ENCODE data around the gene GNG4. TPM values are rescaled to one million over a fixed set of nuclear protein-coding genes. Genes with fewer than 3 reads are reported as not detected.
"Not testable (repeated sequence)": the region's sequence is repeated elsewhere in the genome, so short reads cannot be mapped to it uniquely, and the experiment has no call there.

The GNG4 gene
- total and polyA plus RNA-seq, 2 donors, result 2.3 to 3.9 TPM

DNA sequence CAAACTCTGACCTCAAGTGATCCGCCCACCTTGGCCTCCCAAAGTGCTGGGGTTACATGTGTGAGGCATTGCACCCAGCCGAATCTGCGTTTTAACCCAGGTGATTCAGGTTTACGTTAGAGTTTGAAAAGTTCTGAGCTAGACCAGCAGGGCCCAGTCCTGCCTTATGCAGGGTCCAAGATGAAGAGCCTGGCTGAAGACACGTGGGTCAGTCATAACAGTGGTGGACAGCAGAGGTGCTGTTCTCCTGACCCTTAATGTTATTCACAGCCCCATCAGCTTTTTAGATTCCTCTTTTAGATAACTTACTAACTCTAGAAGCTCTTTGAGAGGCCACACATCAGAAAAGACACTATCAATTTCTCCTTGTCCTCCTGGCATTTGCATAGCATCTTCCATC is 50.0 kb downstream of the GNG4 start:
- no peak for DNase-seq (ENCODE audit: extremely low spot score)
- WGBS, result 89% methylated on average over 5 of the region's 5 CpGs

DNA sequence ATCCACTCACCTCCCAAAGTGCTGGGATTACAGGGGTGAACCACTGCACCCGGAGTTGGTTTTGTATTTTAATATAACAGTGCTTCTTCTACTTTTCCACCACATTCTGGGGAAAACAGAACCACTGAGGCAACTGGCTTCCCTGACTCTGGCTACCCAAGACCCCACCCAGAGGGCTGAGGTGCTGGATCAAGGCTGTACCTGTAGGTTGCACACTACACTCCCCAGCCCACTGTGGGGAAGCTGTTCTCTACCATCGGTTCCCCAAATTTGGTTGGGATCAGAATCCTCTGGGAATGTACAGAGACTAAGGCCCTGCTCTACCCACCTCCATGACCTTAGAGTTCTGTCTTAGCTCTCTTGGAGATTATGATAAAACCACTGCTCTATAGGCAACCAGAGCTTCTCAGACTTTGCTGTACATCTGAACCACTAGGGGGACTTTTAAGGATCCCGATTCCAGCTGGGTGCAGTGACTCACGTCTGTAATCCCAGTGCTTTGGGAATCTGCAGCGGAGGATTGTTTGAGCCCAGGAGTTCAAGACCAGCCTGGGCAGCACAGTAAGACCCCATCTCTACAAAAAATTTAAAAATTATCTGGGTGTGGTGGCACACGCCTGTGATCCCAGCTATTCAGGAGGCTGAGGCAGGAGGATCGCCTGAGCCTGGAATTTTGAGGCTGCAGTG is 51.6 kb downstream of the GNG4 start:
- H3K36me3 ChIP-seq (ENCODE audit: insufficient read depth), result no peaks in the 10 kb centered on the region
- 77% methylated on average over 7 of the region's 7 CpGs for WGBS
- DNase-seq (ENCODE audit: extremely low spot score), result no peak
- H3K27ac ChIP-seq (ENCODE audit: low read depth), result no peak overlapping the region
- no peaks in the 10 kb centered on the region for H3K4me1 ChIP-seq (ENCODE audit: insufficient read depth)
- H3K4me3 ChIP-seq (ENCODE audit: low read depth, low read length), result no peak overlapping the region

More for the DNA sequence above, 50.0 kb downstream of the GNG4 start:
- Histone ChIP-seq H3K4me3 (ENCODE audit: low read depth, low read length) (no peak overlapping the region), H3K4me1 (ENCODE audit: insufficient read depth) (no peaks in the 10 kb centered on the region), H3K36me3 (ENCODE audit: insufficient read depth) (no peaks in the 10 kb centered on the region), H3K27ac (ENCODE audit: low read depth) (no peak overlapping the region)

DNA sequence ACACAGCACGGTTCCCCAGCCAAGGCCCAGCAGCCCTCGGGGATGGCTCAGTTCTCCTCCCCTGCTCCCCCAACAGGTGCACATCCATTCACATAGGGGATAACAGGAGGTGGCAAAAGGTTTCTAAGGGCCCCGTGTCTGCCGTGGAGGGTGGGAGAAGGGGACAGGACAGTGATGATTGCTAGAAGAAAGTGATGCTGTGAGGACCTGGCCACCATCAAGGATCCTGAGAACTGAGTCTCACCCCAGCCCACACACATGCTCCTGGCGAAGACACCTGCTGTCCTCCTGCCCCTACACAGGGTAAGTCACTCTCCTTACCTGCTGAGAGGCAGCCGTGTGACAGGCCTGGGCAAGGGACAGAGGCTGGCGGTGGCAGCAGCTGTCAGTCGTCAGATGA is 54.5 kb downstream of the GNG4 start:
- Histone ChIP-seq H3K4me3 (ENCODE audit: low read depth, low read length) (no peak overlapping the region), H3K4me1 (ENCODE audit: insufficient read depth) (no peaks in the 10 kb centered on the region), H3K36me3 (ENCODE audit: insufficient read depth) (no peaks in the 10 kb centered on the region), H3K27ac (ENCODE audit: low read depth) (no peak overlapping the region)
- DNase-seq (ENCODE audit: extremely low spot score), result no peak
- WGBS, result 79% methylated on average over 8 of the region's 8 CpGs

DNA sequence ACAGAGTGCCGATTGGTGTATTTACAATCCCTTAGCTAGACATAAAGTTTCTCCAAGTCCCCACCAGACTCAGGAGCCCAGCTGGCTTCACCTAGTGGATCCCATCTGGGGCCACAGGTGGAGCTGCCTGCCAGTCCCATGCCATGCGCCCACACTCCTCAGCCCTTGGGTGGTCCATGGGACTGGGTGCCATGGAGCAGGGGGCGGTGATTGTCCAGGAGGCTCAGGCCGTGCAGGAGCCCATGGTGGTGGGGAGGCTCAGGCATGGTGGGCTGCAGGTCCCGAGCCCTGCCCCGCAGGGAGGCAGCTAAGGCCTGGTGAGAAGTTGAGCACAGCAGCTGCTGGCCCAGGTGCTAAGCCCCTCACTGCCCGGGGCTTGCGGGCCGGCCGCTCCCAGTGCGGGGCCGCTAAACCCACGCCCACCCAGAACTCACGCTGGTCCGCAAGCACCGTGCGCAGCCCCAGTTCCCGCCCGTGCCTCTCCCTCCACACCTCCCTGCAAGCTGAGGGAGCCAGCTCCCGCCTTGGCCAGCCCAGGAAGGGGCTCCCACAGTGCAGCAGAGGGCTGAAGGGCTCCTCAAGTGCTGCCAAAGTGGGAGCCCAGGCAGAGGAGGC is 55.2 kb downstream of the GNG4 start:
- DNase-seq (ENCODE audit: extremely low spot score); H3K36me3 ChIP-seq (ENCODE audit: insufficient read depth); H3K4me3 ChIP-seq (ENCODE audit: low read depth, low read length); H3K27ac ChIP-seq (ENCODE audit: low read depth); H3K4me1 ChIP-seq (ENCODE audit: insufficient read depth): not testable (repeated sequence)
- WGBS, result 96% methylated on average over 20 of the region's 20 CpGs

DNA sequence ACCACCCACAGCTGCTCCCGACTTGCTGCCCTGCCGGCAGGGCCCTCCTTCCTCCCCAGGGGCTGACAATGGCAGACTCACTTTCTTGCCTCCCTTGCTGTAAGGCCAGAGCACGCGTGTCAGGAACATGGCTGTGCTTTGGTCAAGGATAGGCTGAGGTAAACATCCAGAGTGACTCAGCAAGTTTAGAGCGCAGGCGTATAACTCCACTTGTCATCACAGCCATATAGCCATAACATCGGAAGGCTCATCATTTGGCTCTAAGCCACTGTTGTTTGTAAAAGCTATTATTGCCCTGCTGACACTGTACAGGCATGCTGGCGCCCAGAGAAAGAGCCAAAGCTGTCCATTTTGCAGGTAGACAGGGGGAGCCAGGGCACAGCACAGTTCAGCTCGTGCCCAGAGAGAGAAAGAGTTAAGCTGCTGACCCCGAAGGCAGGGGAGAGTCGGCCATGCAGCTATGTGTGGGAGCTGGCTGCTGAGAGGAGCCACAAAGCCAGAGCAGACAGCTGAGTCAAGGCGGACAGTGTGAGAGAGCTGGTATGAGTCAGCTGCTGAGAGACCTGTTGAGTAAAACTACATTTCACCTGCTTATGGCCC is 60.6 kb downstream of the GNG4 start:
- no peak for DNase-seq (ENCODE audit: extremely low spot score)
- WGBS, result 60% methylated on average over 12 of the region's 12 CpGs
- Histone ChIP-seq H3K36me3 (ENCODE audit: insufficient read depth) (no peaks in the 10 kb centered on the region), H3K4me1 (ENCODE audit: insufficient read depth) (no peaks in the 10 kb centered on the region), H3K4me3 (ENCODE audit: low read depth, low read length) (no peak overlapping the region), H3K27ac (ENCODE audit: low read depth) (no peak overlapping the region)

DNA sequence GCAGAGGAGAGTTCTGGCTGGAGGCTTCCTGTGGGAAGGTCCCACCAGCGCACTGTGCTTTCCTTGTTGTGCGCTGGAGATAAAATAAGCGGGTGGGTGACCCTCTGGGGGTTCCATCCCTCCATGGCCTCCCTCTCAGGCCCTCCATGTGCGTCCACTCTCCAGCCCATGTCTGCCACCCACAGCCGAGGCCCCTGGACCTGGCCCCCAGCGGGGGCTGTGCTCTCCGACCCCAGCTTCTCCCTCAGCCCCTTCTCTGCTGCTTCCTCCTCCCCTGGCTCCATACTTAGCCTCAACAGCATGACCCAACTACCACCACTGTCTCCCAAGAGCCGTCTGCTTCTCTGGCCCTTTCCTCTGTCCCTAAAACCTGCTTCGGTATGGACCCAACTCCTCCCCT is 61.4 kb downstream of the GNG4 start:
- no peak overlapping the region for H3K27ac ChIP-seq (ENCODE audit: low read depth)
- no peak overlapping the region for H3K4me3 ChIP-seq (ENCODE audit: low read depth, low read length)
- H3K4me1 ChIP-seq (ENCODE audit: insufficient read depth), result no peaks in the 10 kb centered on the region
- H3K36me3 ChIP-seq (ENCODE audit: insufficient read depth), result no peaks in the 10 kb centered on the region
- DNase-seq (ENCODE audit: extremely low spot score), result no peak
- 84% methylated on average over 9 of the region's 9 CpGs for whole genome bisulfite sequencing

DNA sequence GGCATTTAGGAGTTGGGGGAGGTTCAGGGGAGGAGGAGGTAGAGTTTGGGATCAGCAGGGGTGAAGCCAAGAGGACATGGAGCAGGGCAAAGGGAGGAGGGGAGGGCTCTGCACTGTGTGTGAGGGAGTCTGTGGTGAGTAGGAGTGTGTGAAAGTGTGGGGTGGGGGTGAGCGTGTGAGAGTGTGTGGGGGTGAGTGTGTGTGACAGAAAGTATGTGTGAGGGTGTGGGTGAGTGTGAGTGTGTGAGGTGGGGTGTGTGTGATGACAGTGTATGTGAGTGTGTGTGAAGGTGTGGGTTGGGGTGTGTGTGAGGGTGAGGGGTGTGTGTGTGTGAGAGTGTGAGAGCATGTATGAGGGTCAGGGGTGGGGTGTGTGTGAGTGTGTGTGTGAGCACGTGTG is 62.6 kb downstream of the GNG4 start:
- Histone ChIP-seq H3K36me3 (ENCODE audit: insufficient read depth) (no peaks in the 10 kb centered on the region), H3K27ac (ENCODE audit: low read depth) (no peak overlapping the region), H3K4me3 (ENCODE audit: low read depth, low read length) (no peak overlapping the region), H3K4me1 (ENCODE audit: insufficient read depth) (no peaks in the 10 kb centered on the region)
- no peak for DNase-seq (ENCODE audit: extremely low spot score)
- 88% methylated on average over 2 of the region's 2 CpGs for WGBS

DNA sequence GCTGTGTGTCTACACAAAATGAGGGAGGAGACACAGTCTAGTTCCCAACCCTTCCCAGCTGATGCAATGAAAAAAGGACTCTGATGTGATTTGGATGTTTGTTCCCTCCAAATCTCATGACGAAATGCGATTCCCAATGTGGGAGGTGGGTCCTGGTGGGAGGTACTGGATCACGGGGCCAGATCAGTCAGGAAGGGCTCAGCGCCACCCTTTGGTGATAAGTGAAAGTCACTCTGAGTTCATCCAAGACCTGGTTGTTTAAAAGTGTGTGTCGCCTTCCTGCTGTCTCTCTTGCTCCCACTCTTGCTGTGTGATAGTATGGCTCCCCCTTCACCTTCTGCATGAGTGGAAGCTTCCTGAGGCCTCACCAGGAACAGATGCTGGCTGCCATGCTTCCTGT is 63.2 kb downstream of the GNG4 start:
- Histone ChIP-seq H3K27ac (ENCODE audit: low read depth) (no peak overlapping the region), H3K36me3 (ENCODE audit: insufficient read depth) (no peaks in the 10 kb centered on the region), H3K4me1 (ENCODE audit: insufficient read depth) (no peaks in the 10 kb centered on the region), H3K4me3 (ENCODE audit: low read depth, low read length) (no peak overlapping the region)
- 71% methylated on average over 5 of the region's 5 CpGs for WGBS
- DNase-seq (ENCODE audit: extremely low spot score), result no peak

DNA sequence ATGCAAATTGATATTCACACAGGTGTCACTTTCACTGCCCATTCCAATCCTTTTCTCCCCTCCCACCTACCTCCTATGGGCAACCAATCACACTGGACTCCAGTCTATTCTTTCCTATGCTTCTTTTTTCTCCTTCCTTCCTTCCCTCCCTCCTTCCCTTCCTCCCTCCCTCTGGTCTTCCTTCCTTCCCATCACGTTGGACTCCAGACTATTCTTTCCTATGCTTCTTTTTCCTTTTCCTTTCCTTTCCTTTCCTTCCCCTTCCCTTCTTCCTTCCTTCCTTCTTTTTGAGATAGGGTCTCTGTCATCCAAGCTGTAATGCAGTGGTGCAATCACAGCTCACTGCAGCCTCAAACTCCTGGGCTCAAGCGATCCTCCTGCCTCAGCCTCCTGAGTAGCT is 64.6 kb downstream of the GNG4 start:
- Histone ChIP-seq H3K4me3 (ENCODE audit: low read depth, low read length) (no peak overlapping the region), H3K4me1 (ENCODE audit: insufficient read depth) (no peaks in the 10 kb centered on the region), H3K27ac (ENCODE audit: low read depth) (no peak overlapping the region), H3K36me3 (ENCODE audit: insufficient read depth) (no peaks in the 10 kb centered on the region)
- WGBS, result 79% methylated on average over 2 of the region's 2 CpGs
- no peak for DNase-seq (ENCODE audit: extremely low spot score)

DNA sequence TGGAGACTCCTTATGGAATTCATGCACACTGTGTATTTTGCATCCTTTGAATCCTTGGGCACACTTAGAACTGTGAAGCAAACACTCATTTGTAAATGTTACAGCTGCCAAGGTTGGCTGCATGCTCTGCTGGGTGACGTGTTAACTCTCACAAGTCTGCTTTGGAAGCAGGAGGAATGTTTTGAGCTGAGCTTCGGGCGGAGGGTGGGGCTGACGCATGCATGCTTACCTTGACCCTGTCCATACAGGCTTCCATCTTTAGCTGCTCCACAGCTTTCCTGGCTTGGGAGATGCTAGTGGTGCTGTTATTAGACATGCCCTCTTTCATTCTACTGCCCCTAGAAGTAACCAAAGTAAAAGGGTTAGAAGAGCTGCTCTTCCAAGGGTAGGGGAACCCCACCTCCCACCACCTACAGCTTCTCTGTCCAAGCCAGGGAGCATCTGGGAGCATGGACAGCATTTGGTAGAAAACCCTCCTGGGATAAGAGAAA is 66.0 kb downstream of the GNG4 start:
- no peak for DNase-seq (ENCODE audit: extremely low spot score)
- no peaks in the 10 kb centered on the region for H3K36me3 ChIP-seq (ENCODE audit: insufficient read depth)
- 54% methylated on average over 4 of the region's 4 CpGs for WGBS

DNA sequence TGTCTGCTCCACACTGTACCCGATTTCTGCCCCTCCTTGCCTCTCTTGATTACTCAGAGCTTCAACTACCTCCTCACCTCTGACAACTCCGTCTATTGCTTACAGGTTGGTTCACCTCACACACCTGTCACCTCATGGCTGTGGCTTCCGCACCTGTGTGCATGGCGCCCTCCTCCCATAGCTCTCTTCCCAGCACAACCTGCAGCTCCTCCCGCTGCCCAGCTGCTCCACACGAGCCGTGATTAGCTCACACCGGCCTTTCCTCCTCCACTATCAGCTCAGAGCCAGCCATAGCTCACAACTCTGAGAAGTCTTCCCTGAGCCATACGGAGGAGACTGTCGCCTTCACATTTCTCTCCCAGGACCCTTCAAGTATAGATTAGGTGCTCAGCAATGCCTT is 67.5 kb downstream of the GNG4 start:
- WGBS, result 91% methylated on average over 10 of the region's 10 CpGs
- DNase-seq (ENCODE audit: extremely low spot score), result no peak
- no peaks in the 10 kb centered on the region for H3K4me1 ChIP-seq (ENCODE audit: insufficient read depth)
- H3K4me3 ChIP-seq (ENCODE audit: low read depth, low read length), result no peak overlapping the region
- H3K36me3 ChIP-seq (ENCODE audit: insufficient read depth), result no peaks in the 10 kb centered on the region
- no peak overlapping the region for H3K27ac ChIP-seq (ENCODE audit: low read depth)

More for the DNA sequence above, 66.0 kb downstream of the GNG4 start:
- no peak overlapping the region for H3K27ac ChIP-seq (ENCODE audit: low read depth)
- no peaks in the 10 kb centered on the region for H3K4me1 ChIP-seq (ENCODE audit: insufficient read depth)
- no peak overlapping the region for H3K4me3 ChIP-seq (ENCODE audit: low read depth, low read length)

DNA sequence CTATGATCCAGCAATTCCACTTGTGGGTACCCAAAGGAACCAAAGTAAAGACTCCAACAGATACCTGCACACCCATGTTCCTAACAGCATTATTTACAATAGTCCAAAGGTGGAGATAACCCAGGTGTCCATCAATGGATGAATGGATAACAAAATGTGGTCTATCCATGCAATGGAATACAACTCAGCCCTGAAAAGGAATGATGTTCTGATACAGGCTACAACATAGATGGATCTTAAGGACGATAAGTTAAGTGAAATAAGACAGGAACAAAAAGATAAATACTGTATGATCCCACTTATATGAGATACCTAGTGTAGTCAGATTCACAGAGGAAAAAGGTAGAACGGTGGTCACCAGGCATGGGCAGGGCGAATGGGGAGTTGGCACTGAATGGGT is 69.7 kb downstream of the GNG4 start:
- DNase-seq (ENCODE audit: extremely low spot score), result no peak
- 92% methylated on average over 3 of the region's 3 CpGs for WGBS
- H3K36me3 ChIP-seq (ENCODE audit: insufficient read depth), result no peaks in the 10 kb centered on the region

DNA sequence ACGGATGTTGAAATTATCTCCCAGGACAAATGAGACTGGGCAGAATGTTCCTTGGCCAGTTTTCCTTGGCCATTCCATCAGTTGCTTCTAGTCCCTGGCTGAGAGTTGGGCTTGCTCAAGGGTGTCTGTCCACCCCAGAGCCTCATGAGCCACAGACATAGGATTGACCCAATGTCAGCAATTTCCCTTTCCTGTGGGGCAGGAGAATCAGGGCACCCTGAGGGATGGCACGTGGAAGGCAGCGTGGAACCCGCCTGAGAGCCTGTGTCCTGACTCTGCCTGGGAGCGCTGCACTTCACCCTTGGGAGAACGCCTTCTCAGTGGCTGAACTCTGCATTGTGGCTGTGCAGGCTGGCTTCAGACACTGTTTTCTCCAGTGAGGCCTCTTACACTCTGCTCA is 74.0 kb downstream of the GNG4 start:
- H3K27ac ChIP-seq (ENCODE audit: low read depth), result no peak overlapping the region
- DNase-seq (ENCODE audit: extremely low spot score), result no peak
- H3K4me3 ChIP-seq (ENCODE audit: low read depth, low read length), result no peak overlapping the region
- H3K36me3 ChIP-seq (ENCODE audit: insufficient read depth), result no peaks in the 10 kb centered on the region
- H3K4me1 ChIP-seq (ENCODE audit: insufficient read depth), result no peaks in the 10 kb centered on the region
- WGBS, result 90% methylated on average over 6 of the region's 6 CpGs

More for the DNA sequence above, 69.7 kb downstream of the GNG4 start:
- Histone ChIP-seq H3K4me3 (ENCODE audit: low read depth, low read length) (no peak overlapping the region), H3K27ac (ENCODE audit: low read depth) (no peak overlapping the region), H3K4me1 (ENCODE audit: insufficient read depth) (no peaks in the 10 kb centered on the region)

DNA sequence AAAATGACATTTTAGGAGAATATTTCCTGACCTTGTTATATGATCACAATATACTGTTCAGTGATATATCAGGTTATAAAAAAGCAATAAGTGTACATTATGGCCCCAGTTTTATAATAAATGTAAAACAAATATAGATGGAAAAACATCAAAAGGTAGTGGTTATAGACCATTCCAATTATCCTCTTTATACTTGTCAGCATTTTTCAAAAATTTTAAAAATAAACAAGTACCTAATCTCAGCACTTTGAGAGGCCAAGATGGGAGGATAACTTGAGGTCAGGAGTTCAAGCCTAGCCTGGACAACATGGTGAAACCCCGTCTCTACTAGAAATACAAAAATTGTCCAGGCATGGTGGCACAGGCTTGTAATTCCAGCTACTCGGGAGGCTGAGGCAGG is 75.7 kb downstream of the GNG4 start:
- no peaks in the 10 kb centered on the region for H3K36me3 ChIP-seq (ENCODE audit: insufficient read depth)
- 78% methylated on average over 2 of the region's 2 CpGs for WGBS

More for the DNA sequence above, 75.7 kb downstream of the GNG4 start:
- Histone ChIP-seq H3K27ac (ENCODE audit: low read depth) (no peak overlapping the region), H3K4me1 (ENCODE audit: insufficient read depth) (no peaks in the 10 kb centered on the region), H3K4me3 (ENCODE audit: low read depth, low read length) (no peak overlapping the region)
- no peak for DNase-seq (ENCODE audit: extremely low spot score)
